ENCODE data around the gene LRRC7.
"Not testable (repeated sequence)": the region's sequence is repeated elsewhere in the genome, so short reads cannot be mapped to it uniquely, and the experiment has no call there.

LRRC7 gene

DNA sequence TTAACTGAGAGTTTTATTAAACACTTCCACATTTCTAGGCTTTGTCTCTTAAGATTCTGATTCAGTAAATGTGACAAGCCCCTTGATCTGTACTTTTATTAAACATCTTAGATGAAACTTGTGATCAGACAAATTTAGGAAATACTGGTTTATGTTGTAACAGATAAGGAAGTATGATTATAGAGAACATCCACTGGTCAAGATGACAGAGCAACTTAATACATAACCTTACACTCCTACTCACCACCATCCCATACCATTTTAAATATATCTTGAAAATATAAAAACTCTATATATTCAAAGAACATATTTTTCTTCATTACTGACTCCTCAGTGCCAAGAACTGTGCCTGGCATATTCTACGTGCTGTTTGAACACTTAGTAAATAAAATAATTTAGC, 420.2 kb downstream of the LRRC7 start:
- no peak for DNase-seq

DNA sequence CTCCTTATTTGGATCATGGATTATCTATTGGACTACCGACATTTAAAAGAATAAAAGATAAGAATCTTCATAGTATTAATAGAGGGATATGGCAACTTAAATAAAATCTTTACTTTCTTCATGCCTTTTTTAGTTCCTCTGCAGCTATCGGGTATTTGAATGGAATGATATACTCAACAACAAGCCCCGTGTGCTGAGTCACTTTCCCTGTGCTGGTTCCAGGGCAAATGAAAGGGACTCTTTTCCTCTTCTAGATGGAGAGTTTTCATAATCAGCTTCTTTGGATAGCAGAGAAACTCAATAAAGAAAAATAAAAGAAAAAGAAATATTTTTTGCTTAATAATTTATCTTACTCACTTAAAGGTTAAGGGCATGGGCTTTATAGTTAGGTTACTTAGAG, 423.9 kb downstream of the LRRC7 start:
- DNase-seq = no peak

DNA sequence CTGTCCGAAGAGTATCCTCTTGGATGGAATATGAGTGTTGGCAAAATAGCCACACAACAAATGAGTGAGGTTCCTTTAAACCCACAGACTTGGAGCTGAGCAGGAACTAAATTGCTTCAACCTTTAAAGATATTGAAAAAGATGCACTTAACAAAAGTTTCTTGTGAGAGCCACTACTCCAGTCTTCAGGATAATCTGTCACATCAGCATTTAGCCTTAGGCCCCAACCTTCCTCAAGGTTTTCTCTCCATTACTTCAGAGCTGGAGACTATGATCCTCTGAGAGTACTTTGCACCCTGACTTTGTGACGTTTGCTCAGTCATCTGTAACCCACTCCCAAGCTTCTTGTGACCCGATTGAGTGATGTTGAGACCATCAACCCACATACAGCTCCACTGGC, 424.9 kb downstream of the LRRC7 start:
- DNase-seq = no peak

DNA sequence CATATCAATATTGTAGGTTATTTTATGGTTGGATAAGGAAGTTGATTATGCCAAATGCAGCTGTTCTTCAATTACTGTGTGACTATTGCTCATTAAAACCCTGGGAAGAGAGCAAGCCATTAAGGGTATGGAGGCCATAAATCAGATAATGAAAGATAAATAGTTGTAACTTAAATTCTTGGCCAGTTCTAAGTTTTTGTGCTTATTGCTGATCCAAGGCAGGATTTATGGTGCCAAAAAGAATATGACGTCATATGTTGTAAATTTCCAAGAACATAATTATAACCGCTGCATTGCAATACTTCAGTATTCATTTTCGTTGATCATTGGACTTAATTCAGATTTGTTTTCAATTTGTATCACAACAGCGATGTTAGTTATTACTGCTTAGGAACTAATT, 426.1 kb downstream of the LRRC7 start:
- DNase-seq = no peak

DNA sequence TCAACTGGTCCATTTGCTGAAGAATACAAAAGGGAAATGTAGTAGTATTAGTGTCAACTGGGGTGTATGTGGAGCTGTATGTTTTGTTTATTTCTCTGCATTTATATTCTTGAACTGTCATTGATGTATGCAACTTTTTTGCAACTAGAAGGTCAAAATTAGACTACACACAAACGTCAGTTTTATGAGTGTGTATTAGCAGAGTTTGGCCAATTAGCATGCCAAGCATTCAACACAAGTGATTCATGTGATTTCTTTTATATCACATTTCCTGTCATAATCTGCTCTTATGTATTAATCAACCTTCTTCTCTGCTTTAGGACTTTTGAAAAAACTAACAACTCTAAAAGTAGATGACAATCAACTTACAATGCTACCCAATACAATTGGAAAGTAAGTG, 426.5 kb downstream of the LRRC7 start:
- DNase-seq = no peak

DNA sequence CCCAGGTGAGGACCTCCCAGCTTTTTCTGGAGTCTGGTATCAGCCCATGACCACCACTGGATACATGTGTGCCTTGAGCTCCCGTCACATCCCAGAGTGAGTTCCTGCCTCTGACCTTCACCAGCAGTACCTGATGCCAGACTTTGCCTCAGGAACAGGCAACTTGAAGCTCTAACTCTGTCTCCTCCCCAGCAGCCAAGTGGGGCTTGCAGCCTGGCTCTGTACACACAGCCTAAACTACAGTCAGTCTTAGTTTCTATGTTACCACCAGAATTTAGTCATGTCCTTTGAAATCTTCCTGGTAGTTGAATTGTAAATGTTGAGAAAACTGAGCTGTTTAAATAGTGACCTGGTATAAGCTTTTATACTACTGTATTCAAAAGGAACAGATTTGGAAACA, 431.1 kb downstream of the LRRC7 start:
- DNase-seq = no peak

DNA sequence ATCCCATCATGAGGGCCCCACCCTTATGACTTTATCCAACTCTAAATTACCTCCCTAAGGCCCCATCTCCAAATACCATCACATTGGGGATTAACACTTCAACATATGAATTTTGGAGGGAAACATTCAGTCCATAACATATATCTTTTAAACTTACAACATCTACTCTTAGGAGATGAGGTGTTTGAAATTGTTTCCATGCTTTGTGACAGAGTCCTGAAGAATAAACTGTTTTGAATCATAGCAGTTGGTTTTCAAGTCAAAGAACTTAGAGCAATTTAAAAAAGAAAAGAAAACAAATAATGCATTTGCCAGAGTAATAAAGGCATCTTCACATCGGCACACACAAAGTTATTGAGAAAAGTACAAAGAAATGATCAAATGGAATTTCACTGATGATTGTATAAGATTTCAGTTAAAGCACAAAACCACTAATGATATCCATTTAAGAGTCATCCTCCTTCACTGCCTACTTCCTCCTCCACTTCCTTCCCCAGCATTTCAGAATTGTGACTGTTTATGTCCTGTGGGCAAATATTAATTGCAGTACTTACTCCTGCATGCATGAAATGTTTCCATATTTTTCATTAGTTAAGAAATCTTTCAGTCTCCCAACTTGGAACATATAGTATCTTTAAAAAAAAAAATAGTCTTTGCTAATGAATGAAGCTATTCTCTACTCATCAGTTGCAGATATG, 435.6 kb downstream of the LRRC7 start:
- no peak for DNase-seq

DNA sequence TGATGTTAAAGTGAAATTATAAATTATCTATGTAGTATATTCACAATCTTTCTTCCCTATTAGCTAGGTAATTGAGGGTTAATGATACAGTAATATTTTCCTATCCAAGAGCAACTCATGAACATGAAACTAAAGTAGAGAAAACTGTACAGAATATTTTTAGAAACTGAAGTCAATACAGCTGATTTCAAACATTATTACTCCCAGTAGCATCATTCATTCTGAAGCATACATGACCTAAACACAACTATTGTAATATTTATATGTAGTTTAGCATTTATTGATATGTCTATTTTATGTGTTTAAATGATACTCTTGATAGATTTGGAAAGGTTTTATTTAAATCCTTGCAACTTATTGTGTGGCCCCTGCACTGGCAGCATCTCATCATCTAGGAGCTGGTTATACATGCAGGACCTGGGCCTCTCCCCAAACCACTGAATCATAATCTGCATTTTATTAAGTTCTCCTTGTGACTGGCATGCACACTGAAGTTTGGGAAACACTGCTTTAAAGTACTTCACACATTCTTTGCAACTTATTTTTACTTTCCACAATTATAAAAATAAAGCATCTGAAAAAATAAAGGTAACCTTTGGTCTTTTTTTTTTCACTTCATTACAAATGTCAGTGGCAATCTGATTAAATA, 437.8 kb downstream of the LRRC7 start:
- DNase-seq = no peak

DNA sequence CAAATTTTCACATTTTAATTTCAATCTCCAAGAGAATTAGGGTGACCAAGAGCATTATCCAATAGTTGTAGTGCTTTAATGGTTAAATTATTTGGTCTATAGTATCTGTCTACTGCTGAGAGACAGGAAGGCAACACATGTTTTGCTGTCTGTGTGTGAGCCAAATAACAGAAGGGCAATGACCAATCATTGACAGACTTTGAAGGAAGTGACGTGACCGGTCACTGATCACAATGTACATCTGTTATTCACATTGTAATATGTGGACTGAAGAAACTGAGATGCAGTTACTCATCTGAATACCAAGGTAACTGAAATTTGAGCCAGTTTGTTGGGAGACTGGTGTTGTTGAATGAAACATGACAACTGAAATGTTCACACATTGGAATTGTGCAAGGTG, 440.9 kb downstream of the LRRC7 start:
- DNase-seq = no peak

DNA sequence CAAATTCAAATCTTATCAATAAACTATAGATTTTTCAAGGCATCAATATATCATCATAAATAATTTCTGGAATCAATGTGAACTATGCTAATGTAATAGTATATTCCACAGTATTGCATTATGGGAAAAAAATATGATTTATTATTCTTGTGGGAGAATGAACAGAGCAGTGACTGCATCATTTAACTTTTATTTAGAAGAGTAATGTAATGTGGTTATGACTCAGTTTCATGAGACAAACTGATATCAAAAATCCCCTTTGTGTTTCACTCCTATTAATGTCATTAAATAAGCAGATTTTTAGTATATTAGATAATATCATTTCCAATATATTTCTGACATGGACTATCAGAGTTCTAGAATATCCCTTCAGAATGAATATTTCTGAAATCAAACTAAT, 450.0 kb downstream of the LRRC7 start:
- DNase-seq = no peak

DNA sequence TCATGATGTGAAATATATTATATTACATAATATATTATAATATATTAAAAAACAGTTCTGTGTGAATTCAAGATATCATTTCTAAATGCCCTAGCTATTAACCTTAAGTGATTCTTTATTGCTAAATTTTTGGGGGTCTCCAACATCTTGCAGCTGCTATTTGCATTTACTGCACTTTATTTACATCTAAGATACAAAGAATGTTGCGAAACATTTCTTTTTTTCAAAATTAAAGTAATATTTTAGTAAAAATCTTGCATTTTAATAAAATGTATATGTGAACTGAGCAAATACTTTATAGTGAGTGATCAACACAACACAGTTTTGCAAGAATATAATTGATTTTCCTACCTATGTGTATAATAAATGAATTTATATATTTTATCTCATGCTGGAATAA, 456.6 kb downstream of the LRRC7 start:
- DNase-seq = no peak

DNA sequence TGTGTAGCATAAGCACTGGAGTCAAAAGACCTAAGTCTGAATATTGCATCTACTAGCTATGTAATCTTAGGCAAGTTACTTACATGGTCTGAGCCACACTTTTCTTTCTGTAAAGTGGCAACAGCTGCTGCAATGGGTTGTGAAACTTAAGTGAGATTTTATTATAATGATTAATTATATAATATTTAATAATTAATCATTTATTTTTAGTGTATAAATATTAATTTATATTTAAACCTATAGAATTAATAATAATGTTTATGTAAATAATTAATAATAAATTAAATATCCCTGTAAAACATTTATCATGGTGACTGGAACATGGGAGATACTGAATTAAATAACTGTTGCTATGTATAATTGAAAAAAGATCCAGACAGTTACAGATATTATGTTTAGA, 457.3 kb downstream of the LRRC7 start:
- DNase-seq = no peak

DNA sequence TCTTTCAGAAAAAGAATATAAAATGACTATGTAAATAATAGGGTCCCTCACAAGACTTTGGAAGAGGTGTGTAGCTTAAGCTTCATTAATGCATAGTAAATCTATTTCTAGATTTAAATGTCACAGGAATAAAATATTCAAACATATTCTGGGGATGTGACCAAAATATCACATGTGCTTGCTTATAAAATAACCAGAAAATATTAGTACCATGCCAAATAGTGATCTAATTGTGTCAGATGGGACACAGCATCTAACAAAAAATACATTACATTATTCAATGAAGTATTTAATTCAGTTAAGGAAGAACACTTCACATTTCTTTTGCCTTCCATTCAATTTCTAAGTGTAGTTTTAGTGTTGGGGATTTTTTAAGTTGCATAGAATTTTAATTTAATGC, 458.1 kb downstream of the LRRC7 start:
- no peak for DNase-seq

DNA sequence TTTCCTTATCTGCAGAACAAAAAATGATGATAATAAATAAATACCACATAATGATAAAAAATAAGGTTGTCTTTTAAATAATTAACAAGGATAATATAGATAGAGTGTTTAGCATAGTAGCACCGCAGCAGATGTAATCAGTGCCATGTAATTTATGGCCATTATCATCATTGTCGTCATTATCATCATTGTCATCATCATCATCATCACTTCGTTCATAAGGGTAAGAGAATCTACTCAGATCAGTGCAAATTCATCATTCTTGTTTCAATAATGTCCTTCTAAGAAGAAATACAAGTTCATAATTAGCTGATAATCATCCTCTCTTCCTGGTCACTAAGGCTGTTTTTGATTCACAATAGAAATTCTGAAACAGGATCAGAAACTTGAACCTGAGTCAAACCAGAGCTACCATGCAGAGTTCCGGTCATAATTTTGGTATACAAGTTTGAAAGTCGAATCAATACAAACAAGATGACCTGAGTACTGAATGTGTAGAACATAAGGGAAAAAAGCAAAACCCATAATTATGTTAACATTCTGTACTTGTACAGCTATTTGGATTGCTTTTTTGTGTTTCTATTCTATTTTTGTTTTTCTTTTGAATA, 465.6 kb downstream of the LRRC7 start:
- DNase-seq = no peak

DNA sequence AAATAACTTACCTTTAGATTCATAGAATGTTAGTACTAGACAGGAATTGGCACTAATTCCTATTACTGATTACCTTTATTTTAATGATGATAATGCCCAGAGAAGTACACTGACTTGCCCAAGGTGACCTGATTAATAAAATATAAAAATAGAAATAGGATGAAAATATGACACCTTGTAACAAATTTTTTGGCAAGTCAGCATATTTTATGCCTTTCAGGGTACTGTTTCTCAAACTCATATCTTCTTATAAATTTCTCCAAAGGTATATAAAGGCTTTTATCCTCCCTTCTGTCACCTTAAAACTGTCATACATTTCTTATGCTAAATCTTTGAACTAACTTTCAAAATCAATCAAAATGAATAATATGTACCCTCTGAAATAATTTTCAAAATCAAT, 466.2 kb downstream of the LRRC7 start:
- no peak for DNase-seq

DNA sequence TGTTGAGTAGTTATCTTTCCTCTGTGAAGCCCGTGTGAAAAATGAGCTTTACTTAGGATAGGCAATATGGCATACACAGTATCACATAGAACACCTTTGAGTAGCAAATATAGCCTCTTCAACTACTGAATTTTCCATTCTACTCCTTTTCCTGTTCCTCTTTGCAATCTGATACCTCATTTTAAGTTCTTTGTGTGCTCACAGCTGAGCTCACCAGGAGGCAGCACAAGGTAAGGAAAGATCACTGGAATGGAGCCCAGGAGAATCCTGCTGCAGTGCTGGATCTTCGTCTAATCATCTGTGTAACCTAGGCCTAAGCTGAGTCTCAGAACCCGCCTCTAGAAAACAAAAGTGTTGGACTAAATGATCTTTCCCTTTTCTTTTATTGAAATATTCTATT, 466.7 kb downstream of the LRRC7 start:
- no peak for DNase-seq

DNA sequence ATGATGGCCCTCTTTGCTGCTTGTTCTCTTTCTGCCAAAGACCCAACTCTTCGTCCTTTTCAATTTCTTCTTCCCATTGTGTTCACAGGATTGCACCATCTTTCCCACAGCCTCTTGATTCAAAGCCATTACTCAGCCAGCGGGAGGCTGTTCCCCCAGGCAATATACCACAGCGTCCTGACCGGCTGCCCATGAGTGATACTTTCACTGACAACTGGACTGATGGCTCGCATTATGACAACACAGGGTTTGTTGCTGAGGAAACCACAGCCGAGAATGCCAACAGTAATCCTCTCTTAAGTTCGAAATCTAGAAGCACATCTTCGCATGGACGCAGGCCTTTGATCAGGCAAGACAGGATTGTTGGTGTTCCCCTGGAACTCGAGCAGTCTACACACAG, 470.3 kb downstream of the LRRC7 start:
- no peak for DNase-seq

DNA sequence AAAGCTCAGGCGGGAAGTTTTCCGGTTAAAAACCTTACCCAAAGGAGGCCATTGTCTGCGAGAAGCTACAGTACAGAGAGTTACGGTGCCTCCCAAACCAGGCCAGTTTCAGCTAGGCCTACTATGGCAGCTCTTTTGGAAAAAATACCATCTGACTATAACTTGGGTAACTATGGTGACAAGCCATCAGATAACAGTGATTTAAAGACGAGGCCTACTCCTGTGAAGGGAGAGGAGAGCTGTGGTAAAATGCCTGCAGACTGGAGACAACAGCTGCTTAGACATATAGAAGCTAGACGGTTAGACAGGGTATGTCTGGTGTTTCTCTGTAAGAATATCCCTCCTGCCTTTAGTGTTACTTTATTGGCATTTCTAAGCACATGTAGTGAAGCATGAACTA, 471.8 kb downstream of the LRRC7 start:
- DNase-seq = no peak

DNA sequence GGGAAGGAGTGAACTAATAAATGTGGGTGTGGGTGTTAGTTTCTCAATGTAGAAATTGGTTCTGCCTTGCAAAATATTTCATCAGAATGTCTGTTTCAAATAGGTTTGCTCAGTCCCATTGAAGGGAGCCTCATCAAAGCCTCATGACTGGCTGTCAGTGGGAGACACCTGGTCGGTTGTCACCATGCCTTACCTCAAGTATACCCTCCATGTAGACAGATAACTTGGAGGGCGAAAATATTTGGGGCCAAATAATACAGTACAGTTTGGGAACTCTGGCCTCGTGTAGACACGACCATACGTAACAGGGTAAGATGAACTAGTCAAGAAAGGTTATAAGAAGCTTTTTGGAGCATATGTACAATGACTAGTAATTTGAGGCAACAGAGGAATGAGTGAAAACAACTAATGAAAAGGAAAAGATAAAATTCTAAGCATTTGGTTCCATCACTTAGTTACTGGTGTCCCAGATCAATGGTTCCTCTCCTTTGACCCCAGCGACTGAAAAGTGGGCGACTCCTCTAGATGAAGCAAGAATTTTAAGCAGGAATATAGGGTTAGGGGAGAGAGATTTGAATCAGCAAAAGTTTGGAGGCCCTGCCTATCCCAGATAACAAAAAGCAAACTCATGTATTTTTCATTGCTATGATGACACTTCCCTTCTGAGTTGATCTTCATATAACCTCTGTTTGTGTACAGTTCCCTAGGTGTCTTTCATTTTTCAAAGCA, 473.8 kb downstream of the LRRC7 start:
- no peak for DNase-seq

DNA sequence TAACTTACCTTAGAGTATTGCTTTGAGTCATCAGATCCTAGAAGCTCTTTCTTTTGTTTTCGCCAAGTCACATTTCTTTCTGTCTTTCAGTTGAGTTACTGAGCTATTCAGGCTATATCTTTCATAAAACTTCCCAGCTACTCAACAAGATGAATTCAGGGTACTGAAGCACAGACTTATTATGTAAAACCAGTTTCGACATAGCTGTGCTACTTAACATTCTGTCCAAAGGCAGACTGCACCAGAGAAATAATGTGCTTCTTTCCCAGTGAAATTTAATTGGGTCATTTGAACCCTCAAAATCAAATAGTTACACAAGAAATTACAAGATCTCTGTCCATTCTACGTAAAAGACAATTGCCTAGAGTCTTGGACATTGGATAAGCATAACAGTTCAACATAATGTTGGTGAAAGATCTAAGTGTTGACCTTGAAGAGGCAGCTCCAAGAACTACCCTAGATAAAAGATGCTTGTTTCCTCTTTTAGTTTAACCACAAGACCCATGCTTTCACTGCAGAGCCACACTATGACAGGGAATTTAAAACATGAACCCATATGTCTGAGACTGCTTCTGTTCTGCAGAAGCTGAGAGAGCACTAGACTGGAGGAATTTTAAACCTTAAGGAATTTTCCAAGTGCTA, 474.5 kb downstream of the LRRC7 start:
- DNase-seq = no peak

DNA sequence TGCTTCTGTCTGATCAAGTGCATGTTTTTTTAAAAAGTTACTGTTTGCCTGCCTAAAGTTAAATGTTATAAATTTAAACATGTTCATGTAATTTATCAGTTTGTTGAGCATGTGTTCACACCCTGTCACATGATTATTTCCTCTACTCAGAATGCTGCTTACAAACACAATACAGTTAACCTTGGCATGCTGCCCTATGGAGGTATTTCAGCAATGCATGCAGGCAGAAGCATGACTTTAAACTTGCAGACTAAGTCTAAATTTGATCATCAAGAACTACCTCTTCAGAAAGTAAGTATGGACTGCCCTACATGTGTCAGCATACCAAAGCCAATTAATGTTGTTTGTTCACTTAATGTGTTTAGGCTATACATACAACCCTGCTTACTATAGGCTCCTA, 476.1 kb downstream of the LRRC7 start:
- no peak for DNase-seq

DNA sequence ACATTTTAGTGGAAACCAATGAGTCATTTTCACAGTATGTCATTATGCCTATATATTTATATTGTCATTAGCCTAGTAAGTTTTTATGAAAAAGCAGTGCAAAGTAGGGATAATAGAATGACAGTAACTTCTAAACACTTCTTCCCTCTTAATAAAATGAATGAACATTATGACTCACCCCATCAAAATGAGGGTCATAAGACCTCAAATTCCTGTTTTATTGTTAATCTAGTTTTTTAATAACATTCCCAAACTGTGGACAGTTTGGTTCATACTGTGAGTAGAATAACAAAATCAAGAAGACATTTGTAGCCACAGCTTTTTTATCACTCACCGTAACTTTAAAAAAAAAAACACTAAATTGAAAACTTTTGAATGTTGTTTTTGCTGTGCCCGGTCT, 477.1 kb downstream of the LRRC7 start:
- no peak for DNase-seq

DNA sequence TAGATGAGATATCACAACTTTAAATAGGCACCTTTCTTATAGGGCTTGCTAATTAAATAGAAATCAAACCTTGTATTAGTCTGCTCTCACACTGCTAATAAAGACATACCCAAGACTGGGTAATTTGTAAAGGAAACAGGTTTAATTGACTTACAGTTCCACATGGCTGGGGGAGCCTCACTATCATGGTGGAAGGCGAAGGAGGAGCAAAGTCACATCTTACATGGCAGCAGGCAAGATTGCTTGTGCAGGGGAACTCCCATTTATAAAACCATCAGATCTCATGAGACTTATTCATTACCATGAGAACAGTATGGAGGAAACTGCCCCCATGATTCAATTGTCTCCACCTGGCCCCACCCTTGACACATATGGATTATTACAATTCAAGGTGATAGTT, 477.9 kb downstream of the LRRC7 start:
- not testable (repeated sequence) for DNase-seq

All from activated CD8-positive, alpha-beta memory T cell treated with anti-CD3 and anti-CD28 coated beads, Interleukin-2, amount 50 U/mL, for 4 hours (primary cell).